SU-DHL-6 (cell line): ENCODE measurements around the gene SPOCD1.

ENCODE experiments used
- EZH2phosphoT487 ChIP-seq: fragments of 200-600 bp; sonication (generic), shearing (Covaris generic); conservative IDR thresholded peaks from 2 replicates; pipeline ENCODE4 v1.6.1; 2018; ENCODE audit warnings: mild to moderate bottlenecking, antibody characterized with exemption, low read length, moderate library complexity, mixed read lengths
- TF ChIP-seq, protein P1 (sequence below): fragments of 200-600 bp; sonication (generic); IDR thresholded peaks from one replicate; pipeline ENCODE4 v1.5.1; 2017; ENCODE audit warnings: antibody characterized with exemption, mild to moderate bottlenecking, low read length, moderate library complexity; ENCODE audit not compliant: insufficient read depth, poor library complexity, severe bottlenecking

DNA sequence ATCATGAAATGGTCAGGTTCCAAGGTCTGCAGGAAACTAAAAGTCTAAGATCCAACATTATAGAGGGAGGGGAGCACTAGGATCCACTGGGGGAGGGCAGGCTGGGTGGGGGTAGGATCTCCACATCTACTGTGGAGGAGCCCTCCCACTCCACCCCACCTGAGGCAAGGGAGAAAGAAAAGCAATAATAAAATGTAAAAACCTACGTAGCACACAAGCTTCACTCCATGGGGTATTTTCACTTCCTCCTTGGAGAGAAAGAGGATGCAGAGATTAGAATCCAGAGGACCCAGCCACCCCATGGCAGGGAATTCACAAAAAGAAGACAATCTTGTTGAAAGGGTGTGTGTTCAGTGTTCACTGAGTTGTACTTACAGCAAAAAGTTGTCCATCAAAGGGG lies 14.4 kb downstream of the SPOCD1 start:
- TF ChIP-seq, protein P1, sequence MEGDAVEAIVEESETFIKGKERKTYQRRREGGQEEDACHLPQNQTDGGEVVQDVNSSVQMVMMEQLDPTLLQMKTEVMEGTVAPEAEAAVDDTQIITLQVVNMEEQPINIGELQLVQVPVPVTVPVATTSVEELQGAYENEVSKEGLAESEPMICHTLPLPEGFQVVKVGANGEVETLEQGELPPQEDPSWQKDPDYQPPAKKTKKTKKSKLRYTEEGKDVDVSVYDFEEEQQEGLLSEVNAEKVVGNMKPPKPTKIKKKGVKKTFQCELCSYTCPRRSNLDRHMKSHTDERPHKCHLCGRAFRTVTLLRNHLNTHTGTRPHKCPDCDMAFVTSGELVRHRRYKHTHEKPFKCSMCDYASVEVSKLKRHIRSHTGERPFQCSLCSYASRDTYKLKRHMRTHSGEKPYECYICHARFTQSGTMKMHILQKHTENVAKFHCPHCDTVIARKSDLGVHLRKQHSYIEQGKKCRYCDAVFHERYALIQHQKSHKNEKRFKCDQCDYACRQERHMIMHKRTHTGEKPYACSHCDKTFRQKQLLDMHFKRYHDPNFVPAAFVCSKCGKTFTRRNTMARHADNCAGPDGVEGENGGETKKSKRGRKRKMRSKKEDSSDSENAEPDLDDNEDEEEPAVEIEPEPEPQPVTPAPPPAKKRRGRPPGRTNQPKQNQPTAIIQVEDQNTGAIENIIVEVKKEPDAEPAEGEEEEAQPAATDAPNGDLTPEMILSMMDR = no peak
- no peak for TF ChIP-seq EZH2phosphoT487
